Tibial nerve (tissue), 3 donors: ENCODE results near the gene BDH1.

Experiments used
- CTCF ChIP-seq, 5 experiments: fragments of 200-600 bp in 3 of 5; fragments of 450-650 bp in 2 of 5; sonication (generic) in 3 of 5; IDR thresholded peaks; one replicate each; pipeline ENCODE4 v1.5.1; 2016 to 2019; ENCODE audit warnings: antibody characterized with exemption in 5 of 5, mild to moderate bottlenecking in 3 of 5, moderate library complexity in 2 of 5
- POLR2A ChIP-seq, 2 donors: fragments of 450-650 bp; IDR thresholded peaks; one replicate each; pipeline ENCODE4 v1.6.1; 2017; ENCODE audit warnings: antibody characterized with exemption in 2 of 2, mild to moderate bottlenecking in 2 of 2, moderate library complexity in 2 of 2

DNA sequence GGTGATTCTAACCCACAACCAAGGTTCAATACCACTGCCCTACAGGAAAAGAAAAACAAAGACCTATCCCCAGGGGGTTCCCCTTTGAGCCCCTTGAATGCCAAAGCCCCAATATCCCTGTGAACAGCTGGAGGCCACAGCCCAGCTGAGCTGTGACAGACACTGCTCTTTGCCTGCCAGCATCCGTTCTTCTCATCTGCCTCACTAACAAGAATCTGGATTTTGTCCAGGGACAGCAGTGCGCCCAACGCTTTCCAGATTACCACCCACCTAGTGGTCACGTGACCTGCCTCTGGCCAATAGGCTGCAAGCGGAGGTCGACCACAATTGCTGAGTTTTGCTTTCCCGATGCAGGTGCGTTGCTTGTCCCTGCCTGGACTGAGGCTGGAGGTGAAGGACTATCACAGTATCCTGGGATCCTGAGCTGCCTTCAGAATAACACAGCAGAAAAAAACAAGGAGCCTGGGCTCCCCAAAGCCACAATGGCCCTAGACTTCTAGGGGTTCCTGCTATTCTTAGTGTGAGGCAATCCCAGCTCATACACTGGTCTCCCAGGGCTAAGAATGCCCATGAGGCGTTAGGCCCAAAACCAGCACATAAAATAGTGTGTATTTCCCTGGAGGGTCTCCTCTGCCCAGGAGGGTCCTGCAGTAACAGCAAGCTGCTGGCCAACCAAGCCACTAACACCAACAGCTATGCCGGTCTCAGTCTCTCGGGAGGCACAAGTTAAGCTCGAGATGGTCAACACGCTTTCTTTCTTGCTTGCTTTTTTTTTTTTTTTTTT, 13.8 kb downstream of the BDH1 start:
- no peak for TF ChIP-seq POLR2A (IDR thresholded peaks at IDR 0.05)
- TF ChIP-seq CTCF (IDR thresholded peaks at IDR 0.05) = no peak
